HT-29 (cell line): ENCODE data around the gene RPS6KB2. TPM values are rescaled to one million over a fixed set of nuclear protein-coding genes. Genes with fewer than 3 reads are reported as not detected.

Source experiments
- small RNA-seq: library from RNA; depleted of rRNA; stranded (forward); fragments of <200 nt; gene quantifications from one replicate; pipeline ENCODE3, GENCODE V24; 2014
- total RNA-seq: library from RNA; depleted of rRNA; stranded (reverse); fragments of >200 nt; shearing (Covaris generic); gene quantifications from 2 replicates; pipeline ENCODE4 v1.2.3, GENCODE V29; 2014; rRNA removed

Gene RPS6KB2
- total RNA-seq, 1 experiment from 2014 or later: 137 TPM

Small RNAs within 50 kb of the gene (small RNA-seq; reads per million reads assigned to genes)
- not detected for gene RNU6-1238P

Other genes with a start within 250 kb of the RPS6KB2 start
- gene GRK2, start 162.0 kb upstream of the RPS6KB2 start, total RNA-seq: 270 and 294 TPM in 2 replicates
- 100 and 107 TPM in 2 replicates for gene ANKRD13D, start 139.2 kb upstream of the RPS6KB2 start, total RNA-seq
- gene SSH3, start 125.0 kb upstream of the RPS6KB2 start, total RNA-seq: 180 TPM in 2 replicates
- gene POLD4, start 74.9 kb upstream of the RPS6KB2 start, total RNA-seq: 137 and 138 TPM in 2 replicates
- 25.5 and 29.7 TPM in 2 replicates for gene CLCF1, start 54.9 kb upstream of the RPS6KB2 start, total RNA-seq
- gene RAD9A, start 36.5 kb upstream of the RPS6KB2 start, total RNA-seq: 35.2 and 38.4 TPM in 2 replicates
- 610 and 631 TPM in 2 replicates for gene PPP1CA, start 26.6 kb upstream of the RPS6KB2 start, total RNA-seq
- 0.15 TPM in 1 of 2 replicates, not detected in the other for gene TBC1D10C, start 24.4 kb upstream of the RPS6KB2 start, total RNA-seq
- 0.70 and 0.76 TPM in 2 replicates for gene CARNS1, start 12.8 kb upstream of the RPS6KB2 start, total RNA-seq
- 1.9 and 4.0 TPM in 2 replicates for gene PTPRCAP, start 9.2 kb downstream of the RPS6KB2 start, total RNA-seq
- gene CORO1B, start 15.0 kb downstream of the RPS6KB2 start, total RNA-seq: 357 and 366 TPM in 2 replicates
- gene GPR152, start 24.2 kb downstream of the RPS6KB2 start, total RNA-seq: 0.34 TPM in 1 of 2 replicates, not detected in the other
- 11.8 and 16.2 TPM in 2 replicates for gene CABP4, start 26.9 kb downstream of the RPS6KB2 start, total RNA-seq
- gene TMEM134, start 40.8 kb downstream of the RPS6KB2 start, total RNA-seq: 42.5 and 67.7 TPM in 2 replicates
- gene AIP, start 54.5 kb downstream of the RPS6KB2 start, total RNA-seq: 149 and 151 TPM in 2 replicates
- gene PITPNM1, start 76.9 kb downstream of the RPS6KB2 start, total RNA-seq: 60.8 and 67.1 TPM in 2 replicates
- gene CDK2AP2, start 79.7 kb downstream of the RPS6KB2 start, total RNA-seq: 99.2 and 102 TPM in 2 replicates
- not detected in 2 replicates for gene CABP2, start 95.0 kb downstream of the RPS6KB2 start, total RNA-seq
- 2,847 and 3,158 TPM in 2 replicates for gene GSTP1, start 155.3 kb downstream of the RPS6KB2 start, total RNA-seq
- gene NDUFV1, start 178.4 kb downstream of the RPS6KB2 start, total RNA-seq: 384 and 431 TPM in 2 replicates
- gene NUDT8, start 201.4 kb downstream of the RPS6KB2 start, total RNA-seq: 60.0 and 72.9 TPM in 2 replicates
- 2.2 and 5.4 TPM in 2 replicates for gene TBX10, start 211.3 kb downstream of the RPS6KB2 start, total RNA-seq
- 2.0 and 7.3 TPM in 2 replicates for gene ACY3, start 222.2 kb downstream of the RPS6KB2 start, total RNA-seq
- 1.1 TPM in 1 of 2 replicates, not detected in the other for gene ALDH3B2, start 246.1 kb downstream of the RPS6KB2 start, total RNA-seq